GM21447 (cell line): Measurements from ENCODE around the gene SSTR3.
"Not testable (repeated sequence)": the region's sequence is repeated elsewhere in the genome, so short reads cannot be mapped to it uniquely, and the experiment has no call there.

Source experiments
- ATAC-seq: cut with Tn5 transposase; IDR thresholded peaks from one replicate; pipeline ENCODE4 v1.9.1; 2021; ENCODE audit not compliant: unreplicated experiment

SSTR3 gene

DNA sequence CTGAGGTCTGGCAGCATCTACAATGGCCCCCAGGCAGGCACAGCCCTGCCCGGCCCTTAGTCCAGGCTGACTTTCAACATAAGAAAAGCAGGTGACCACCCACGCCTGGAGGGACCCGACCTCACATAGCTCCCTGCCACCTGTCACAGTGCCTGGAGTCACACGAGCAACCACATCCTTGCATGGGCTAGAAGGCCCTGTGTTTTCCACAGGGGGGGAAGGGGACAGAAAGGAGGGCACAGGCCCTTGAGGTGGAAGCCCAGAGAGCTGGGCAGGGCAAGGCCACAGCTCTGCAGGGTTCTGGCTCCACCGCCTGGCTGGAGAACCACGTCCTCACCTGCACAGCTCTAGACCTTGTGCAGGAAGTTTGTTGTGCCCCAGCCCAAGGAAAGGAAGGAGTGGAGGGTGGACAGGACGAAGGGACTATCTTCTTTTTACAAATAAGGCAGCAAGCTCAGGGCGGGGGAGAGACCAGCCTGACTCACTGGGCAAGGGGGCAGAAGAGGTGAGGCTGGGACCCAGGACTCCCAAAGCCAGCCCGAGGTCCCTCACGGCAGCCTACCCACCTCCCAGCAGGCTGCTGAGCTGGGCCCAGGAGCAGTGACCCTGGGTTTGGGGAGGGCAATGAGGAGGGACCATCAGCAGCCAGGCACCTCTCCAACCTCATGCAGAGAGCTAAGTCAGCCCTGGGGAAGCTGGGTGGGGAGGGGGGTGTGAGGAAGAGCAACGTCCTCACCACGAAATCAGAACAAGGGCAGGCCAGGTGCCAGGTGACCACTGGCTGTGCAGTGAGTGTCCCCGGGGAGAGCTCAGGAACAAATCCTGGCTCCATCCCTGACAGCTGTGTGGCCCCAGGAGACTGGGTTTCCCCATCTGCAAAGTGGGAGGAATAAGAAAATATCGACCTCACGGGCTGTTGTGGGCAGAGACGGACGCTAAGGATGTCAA is 28.6 kb downstream of the SSTR3 start:
- no peak for ATAC-seq

DNA sequence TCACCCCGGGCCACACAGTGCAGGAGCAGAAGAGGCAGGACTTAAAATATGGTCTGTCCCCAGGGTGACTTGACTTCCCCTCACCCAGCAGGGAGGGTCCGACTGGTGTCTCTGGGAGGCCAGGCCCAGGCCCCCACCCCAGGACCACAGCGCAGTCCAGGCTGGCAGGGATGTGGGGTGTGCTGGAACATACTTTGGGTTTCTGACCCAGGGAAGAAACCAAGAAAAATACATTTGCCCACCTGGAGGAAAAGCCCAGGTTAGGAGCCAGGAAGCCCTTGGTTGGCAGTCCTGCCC is 29.4 kb downstream of the SSTR3 start:
- no peak for ATAC-seq

DNA sequence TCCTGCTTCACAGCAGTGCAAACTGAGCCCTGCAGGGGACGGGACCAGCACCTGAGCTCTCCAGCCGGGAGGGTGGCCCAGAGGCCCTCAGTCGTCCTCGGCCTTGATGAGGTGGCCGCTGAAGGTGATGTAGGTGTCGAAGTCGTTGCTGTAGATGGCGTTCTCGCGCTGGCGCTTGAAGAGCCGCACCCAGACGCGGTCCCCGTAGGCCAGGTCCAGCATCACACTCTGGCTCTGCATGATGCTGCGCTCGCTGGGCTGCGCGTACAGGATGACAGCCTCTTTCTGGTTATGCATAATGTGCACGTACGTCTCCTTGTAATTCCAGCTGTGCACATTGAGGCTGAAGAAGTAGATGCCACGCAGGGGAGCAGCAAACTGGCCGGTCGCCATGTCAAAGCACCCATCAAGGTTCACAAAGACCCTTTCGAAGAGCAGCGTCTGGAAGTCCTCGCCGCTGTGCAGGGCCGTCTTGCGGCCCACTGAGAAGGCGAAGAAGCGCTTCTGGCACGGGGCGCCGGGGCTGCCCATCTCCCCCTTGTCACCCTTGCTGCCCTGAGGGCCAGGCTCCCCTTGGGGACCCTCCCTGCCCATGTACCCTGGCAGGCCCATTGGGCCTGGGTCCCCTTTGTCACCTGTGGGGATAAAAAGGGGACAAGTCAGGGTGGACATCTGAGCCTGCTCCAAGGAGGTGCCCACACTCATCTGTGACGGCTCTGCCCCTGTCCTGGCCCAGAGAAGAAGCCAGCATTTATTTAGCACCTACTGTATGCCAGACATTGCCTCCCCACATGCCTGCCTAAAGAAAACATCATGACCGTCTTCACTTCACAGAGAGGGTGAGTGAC is 30.0 kb downstream of the SSTR3 start:
- no peak for ATAC-seq

DNA sequence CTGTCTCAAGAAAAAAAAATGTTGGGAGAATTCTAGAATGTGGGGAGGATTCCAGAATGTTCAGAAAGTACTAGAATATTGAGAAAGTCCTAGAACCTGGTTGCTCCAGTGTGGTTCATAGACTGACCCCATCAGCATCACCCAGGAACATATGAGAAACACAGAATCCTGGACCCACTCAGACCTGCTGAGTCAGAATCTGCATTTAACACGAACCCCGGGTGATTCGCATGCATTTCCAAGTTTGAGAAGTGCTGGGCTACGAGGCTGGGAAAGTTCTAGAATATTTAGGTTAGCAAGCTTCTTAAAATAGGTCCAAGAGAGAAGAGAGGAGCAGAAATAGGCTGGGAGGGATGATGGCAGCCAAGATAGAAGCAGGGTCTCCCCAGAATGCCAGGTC is 30.6 kb downstream of the SSTR3 start:
- no peak for ATAC-seq

DNA sequence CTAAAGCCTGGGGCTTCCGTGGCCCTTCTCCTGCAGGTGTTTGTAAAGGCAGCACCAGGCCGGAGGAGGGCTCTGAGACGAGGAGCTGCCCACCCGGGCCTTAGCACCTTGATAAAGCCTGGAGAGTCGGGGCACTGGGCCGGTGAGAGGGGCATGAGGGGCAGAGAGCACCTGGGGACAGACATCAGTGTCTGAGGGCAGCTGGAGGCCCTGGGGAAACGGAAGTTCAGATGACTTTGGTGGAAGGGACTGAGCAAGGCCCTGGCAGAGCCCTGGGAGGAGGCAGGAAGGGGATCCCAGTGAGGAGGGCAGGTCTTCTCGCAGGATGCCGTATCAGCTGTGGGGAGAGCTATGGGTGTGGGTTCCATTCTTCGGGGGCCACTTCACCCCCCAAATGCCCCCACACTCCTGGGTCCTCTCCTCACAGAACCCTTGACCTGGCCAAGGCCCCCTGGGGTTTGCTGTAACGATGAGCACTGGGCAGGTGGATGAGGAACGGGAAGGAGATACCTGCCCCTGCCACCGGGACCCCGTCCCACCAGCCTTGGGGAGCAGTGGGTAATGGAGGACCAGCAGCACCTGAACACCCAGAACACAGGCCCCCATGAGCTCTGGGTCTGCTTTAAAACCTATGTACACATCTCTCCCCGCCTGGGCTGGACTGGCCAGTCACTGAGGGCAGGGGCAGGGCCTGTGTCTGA is 31.6 kb downstream of the SSTR3 start:
- no peak for ATAC-seq

DNA sequence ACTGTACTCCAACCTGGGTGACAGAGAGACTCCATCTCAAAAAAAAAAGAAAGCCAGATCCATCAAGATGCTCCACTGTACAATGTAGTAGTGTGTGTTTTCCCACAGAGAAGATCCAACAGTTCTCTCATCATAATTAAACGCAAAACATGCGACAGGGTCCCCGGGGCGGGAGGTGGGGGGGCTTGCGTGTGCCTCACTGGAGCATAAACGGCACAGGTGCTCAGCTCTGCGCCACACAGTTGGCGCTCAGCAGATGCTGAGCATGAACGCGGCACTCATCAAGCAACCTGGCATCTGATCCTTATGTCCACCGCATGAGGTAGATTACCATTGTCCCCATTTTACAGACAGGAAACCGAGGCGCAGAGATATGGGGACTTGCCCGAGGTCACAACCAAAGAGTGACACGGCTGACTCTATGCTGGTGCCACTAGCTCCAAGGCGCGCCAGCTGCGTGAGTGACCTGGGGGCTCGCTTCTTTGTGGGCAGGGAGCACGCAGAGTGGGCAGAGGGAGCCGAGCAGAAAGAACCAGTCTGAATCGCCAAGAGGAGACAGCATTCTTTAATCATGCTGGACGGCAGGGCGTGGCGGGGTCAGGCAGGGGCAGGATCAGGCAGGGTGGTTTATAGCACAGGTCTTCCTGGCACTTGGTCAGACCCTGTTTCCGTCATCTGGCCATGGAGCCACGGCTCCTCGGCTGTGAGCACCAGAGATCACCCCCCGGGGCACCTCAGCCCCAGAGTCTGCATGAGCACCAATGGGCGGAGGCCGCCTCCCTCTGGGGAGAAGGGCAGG is 32.5 kb downstream of the SSTR3 start:
- ATAC-seq, result no peak

DNA sequence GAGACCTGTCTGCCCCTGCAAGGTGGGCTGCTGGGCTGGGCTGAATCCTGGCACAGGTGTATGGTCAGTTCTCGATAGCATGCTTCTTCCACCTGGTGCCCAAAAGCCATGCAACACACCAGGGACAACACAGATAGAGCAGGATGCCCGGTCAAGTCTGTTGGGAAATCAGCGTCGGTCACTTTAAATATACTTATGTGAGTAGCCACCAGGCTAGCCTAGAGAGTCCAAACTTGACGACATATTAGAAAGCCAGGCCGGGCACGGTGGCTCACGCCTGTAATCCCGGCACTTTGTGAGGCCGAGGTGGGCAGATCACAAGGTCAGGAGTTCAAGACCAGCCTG is 33.2 kb downstream of the SSTR3 start:
- no peak for ATAC-seq

DNA sequence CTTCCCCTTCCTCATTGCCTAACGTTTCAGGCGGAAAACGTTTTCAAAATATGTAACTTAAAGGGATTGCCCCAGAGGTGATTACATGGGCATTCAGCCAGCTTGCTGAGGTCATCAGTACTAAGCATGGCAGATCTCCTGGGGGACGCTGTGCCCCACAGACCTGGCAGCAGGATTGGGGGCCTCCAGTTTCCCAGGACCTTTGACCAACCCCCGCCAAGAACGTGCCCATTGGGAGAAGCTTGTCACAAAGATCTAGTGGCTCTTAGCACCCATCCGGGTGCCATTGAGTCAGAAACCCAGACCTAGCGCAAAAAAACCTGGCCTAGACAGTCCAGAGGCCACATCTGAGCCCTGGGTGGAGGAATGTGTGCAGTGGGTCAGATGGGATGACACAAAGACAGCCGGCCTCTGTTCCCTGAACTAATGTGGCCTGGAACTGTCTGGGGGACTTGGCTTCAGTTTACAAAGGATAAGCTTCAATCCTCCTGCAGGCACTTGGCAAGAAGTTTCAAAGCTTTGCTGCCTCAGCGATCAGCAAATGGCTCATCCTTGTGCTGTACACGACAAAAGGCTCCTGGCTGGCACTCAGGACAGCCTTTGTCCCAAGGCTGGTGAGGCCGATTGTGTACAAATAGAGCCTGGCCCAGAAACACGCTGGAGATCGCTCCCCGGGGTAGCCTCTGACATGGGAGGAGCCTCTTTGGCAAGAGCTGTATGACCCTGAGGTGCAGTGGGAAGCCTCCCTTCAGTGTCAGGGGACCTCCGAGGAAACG is 33.7 kb downstream of the SSTR3 start:
- no peak for ATAC-seq

DNA sequence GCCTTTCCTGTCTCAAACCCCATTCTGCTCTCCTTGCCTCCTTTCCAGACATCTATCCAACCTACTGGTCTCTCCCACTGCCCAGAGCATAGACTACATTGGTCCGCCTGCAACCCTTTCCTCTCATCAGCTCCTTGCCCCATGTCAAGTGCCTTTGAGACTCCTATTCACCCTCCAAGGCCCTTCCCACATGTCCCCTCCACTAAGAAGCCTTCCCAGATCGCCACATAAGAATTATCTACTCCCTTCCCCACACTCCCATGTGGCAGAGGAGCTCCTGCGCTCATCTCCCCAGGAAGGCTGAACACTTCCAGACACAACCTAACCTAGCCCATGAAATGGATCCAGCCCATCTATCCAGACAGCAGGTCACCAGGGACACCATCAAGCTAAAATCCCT is 34.5 kb downstream of the SSTR3 start:
- no peak for ATAC-seq

DNA sequence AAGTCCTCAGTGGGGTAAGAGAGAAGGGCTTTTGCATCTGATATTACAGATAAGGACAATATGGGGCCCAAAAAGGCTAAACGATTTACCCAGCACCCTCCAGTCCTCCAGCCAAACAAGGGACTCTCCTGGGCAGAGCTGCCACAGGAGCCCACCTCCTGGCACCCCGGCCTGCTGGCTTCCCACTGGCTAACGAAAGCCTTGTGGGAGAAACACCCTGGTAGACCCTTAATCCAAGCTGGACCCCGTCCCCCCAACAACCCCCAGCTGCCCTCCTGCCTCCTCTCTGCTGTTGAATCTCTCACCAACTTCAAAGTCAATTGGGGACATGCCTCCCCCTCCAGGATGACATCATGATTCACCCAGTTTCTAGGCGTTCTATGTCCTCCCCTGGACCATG is 35.1 kb downstream of the SSTR3 start:
- ATAC-seq, result no peak

DNA sequence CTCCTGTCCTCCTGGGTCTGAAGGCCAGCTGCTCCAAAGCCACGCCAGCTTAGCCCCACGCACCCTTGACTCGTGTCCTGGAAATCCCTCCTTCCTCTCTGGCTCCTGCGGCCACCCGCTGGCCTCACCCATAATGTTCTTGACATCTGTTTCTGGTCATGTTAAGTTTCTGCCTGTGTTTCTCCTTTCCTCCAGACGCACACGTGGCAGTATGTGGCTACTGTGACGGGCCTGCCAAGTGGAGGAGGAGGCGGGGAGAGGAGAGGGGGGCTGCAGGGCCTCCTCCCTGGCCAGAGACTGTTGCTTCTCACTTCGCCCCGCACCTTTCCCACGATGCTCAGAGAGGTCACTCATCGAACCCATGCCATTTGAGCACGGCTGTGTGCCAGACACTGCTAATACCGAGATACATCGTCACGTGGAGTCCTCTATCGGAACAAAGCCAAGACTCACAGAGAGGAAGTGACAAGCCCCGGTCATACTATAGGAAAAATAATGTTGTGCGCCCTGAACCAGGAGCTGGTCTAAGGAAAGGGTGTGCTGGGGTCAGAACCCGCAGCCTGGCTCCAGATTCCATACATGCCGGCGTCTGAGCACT is 35.7 kb downstream of the SSTR3 start:
- ATAC-seq, result no peak

DNA sequence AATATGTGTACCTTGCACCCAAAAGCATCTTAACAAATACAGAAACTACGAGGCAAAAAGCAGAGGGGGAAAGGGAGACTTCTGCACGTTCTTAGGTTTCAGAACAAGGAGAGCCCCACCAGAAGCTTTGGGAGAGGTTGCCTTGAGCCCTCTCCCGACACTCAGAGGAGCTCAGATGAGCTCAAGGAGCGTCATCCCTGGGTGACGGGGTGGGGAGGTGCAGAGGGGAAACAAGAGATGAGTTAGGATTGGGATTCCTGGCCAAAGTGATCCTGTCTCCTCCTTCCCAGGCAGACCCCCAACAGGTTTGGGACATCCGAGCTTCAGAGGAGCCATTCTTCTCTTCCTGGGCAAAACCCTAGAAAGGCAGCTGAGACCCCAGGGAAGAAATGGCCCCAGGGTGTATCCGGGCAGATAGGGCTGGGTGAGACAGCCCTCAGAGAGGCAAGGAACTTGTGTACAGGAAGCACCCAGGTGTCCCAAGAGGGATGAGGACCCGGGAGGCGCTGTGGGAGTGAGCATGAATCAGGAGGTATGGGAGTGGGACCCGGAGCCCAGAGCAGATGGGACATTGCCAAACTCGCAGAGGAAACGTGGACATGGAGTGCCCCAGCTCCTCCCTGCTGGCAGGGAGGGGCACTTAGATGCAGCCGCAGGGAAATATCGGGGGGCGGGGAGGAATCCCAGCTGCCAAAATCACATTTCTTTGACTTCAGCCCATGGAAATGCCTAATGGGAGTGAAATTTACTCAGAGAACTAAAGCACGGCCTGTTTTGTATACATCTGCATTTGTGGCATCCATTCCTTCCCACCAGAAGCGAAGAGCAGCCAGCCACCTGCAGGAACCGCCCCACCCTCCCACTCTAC is 36.6 kb downstream of the SSTR3 start:
- ATAC-seq, result no peak

DNA sequence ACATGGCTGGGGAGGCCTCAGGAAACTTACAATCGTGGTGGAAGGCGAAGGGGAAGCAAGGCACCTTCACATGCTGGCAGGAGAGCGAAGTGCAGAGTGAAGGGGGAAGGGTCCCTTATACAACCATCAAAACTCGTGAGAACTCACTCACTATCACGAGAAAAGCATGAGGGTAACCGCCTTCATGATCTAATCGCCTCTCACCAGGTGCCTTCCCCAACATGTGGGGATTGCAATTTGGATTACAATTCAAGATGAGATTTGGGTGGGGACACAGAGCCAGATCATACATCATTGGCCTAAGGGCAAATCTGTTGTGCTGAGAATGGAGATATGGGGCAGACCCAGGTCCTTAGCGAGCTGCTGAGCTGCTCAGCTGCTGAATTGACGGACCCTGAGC is 37.3 kb downstream of the SSTR3 start:
- no peak for ATAC-seq

DNA sequence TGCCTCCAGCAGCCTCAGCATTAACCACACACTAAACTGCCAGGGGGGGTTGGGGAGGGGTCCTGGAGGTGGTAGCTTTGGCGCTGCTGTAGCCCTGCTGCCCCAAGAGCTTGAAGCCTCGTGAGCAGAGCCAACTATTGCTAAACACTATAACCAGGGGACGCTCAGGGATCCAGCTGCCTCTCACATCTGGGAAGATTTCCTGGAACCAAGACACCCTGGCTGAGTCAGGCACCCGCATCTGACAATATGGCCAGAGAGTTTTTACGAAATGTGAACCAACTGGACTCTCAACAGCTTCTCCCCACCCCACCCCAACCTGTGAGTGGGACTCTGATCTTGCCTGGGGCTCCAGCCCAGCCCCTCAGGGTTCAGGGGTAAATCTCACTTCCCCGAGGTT is 38.6 kb downstream of the SSTR3 start:
- ATAC-seq, result no peak

DNA sequence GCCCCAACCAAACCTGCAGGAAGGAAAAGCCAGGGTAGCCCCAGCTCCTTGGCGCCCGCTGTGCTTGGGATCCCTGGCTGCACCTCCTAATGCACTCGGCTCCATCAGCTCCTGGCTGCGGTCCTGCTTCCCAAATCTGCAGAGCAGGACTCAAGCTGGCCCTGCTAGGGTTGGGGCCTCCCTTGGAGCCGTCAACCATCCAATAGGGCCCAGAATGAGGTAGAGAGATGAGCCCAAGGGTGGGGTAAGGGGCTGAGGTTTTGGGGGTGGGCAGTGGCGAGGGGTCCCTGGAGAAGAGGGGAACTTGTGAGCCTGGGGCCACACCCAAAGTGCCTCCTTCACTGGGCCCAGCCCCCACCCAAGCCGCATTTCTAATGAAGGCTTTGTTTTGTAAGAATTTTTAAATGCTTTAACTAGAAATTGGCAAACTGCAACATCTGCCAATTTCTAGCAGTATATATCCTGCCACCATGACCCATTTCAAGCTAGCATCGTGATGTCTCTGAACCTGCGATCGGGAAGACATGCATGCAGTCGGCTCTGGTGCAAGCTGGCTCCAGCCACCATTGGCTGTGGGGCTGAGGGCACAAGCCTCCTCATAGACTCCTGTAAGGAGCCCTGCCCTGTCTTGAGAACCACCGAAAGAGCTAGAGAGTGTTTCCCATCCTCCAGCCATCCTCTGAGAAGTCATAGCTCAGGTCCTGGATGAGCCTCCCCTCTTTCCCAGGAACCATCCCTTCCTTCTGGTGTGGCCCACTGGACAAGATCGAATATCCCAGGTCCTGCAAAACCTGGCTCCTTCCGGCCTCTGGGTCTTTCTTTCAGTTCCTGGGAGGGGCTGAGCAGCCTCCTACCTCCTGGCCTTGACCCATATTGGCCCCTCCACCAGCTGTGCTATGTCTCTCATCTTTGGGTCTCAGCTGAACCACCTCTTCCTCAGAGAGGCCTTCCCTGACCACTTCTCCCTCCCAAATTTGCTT is 39.7 kb downstream of the SSTR3 start:
- no peak for ATAC-seq

DNA sequence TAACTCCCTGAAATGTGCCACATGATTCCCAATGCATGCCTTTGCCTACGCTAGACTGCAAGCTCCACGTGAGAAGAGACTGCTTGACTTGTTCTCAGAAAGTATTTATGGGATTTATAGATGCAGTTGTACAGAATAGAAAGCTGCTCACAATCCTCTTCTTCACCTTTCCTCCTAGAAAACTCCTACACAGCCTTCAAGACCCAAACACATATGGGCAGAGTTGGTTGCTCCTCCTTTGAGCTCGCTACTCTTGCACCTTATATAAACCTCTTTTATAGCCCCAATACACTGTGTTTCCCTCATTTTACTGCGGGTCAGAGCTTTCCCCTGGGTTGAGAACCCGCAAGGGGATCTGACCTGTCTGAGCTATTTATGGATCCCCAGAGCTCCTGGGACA is 40.6 kb downstream of the SSTR3 start:
- ATAC-seq, result no peak

DNA sequence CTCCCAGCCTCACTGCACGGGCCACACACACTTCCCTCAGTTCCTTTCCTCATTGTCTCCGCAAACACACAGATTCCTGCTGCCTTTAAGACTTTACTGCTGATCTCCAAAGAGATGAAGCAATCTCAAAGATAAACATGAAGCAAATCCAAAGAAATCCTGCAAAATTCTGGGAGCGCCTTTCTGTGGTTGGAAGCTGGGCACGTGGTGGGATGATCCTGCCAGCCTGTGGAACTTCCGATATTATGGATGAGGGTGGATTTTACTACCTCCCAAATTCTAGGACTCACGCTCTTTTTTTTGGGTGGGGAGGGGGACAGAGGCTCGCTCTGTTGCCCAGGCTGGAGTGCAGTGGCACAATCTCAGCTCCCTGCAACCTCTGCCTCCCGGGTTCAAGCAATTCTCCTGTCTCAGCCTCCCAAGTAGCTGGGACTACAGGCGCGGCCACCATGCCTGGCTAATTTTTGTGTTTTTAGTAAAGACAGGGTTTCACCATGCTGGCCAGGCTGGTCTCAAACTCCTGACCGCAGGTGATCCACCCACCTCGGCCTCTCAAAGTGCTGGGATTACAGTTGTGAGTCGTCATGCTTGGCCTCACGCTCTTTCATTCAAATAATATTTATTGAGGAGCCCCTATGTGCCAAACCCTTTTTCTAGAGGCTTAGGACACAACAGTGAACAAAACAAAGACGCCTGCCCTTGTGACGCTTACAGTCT is 41.4 kb downstream of the SSTR3 start:
- ATAC-seq, result not testable (repeated sequence)
